ENCODE results near the gene FHL3. TPM values are rescaled to one million over a fixed set of nuclear protein-coding genes. Genes with fewer than 3 reads are reported as not detected.
"Not testable (repeated sequence)": the region's sequence is repeated elsewhere in the genome, so short reads cannot be mapped to it uniquely, and the experiment has no call there.

Gene FHL3
- total RNA-seq, 1 experiment from 2014 or later = 11.8 TPM

- intact Hi-C loops (cut with micrococcal nuclease; ENCODE audit: unreplicated experiment) = no loop called here
- Mint-ChIP-seq H3K36me3 (ENCODE audit: insufficient read depth, unreplicated experiment) (no peaks in the 10 kb centered on the region), H3K27ac (ENCODE audit: unreplicated experiment) (no peak overlapping the region), H3K27me3 (ENCODE audit: insufficient read depth, unreplicated experiment) (peaks cover 3% of the 10 kb centered on the region), H3K4me3 (ENCODE audit: unreplicated experiment) (no peak overlapping the region), H3K4me1 (ENCODE audit: low read depth, unreplicated experiment) (no peaks in the 10 kb centered on the region), H3K9me3 (ENCODE audit: unreplicated experiment) (no peaks in the 10 kb centered on the region)
- DNase-seq = no peak
- Histone ChIP-seq H3K4me1 (no peaks in the 10 kb centered on the region), H3K27me3 (replicated peaks; ENCODE audit: control insufficient read depth, insufficient read depth, low read length) (no peaks in the 10 kb centered on the region), H3K4me3 (ENCODE audit: low read depth, low read length) (no peak overlapping the region), H3K36me3 (ENCODE audit: control insufficient read depth, insufficient read depth, low read length) (no peaks in the 10 kb centered on the region), H3K9me3 (no peaks in the 10 kb centered on the region)
- BruUV-seq (replicated peaks) = no TSS peak
- TF ChIP-seq CTCF (IDR thresholded peaks at IDR 0.05; ENCODE audit: insufficient read depth in 1 of 2, low read depth in 1 of 2, low read length in 1 of 2, severe bottlenecking in 1 of 2, unreplicated experiment in 1 of 2) = no peak
- CTCF ChIA-PET = no interaction called here
- POLR2A ChIA-PET = no interaction called here
These were observed 29.6 kb upstream of the FHL3 start for GRCh38 chr1:38034871-38035270.

GRCh38 chr1:38032992-38033391, 27.7 kb upstream of the FHL3 start:
- H3K27me3 Mint-ChIP-seq (ENCODE audit: insufficient read depth, unreplicated experiment); intact Hi-C loops (cut with micrococcal nuclease; ENCODE audit: unreplicated experiment); H3K4me1 Mint-ChIP-seq (ENCODE audit: low read depth, unreplicated experiment); H3K4me1 ChIP-seq; H3K4me3 ChIP-seq (ENCODE audit: low read depth, low read length); H3K9me3 Mint-ChIP-seq (ENCODE audit: unreplicated experiment); H3K9me3 ChIP-seq; BruUV-seq (replicated peaks); H3K4me3 Mint-ChIP-seq (ENCODE audit: unreplicated experiment); DNase-seq; H3K27ac Mint-ChIP-seq (ENCODE audit: unreplicated experiment); H3K36me3 Mint-ChIP-seq (ENCODE audit: insufficient read depth, unreplicated experiment); POLR2A ChIA-PET; H3K27me3 ChIP-seq (replicated peaks; ENCODE audit: control insufficient read depth, insufficient read depth, low read length); CTCF ChIA-PET; H3K36me3 ChIP-seq (ENCODE audit: control insufficient read depth, insufficient read depth, low read length): not testable (repeated sequence)

GRCh38 chr1:38031513-38031866, 26.2 kb upstream of the FHL3 start:
- Histone ChIP-seq H3K9me3 (no peaks in the 10 kb centered on the region), H3K36me3 (ENCODE audit: control insufficient read depth, insufficient read depth, low read length) (no peaks in the 10 kb centered on the region), H3K4me1 (no peaks in the 10 kb centered on the region), H3K4me3 (ENCODE audit: low read depth, low read length) (no peak overlapping the region), H3K27me3 (replicated peaks; ENCODE audit: control insufficient read depth, insufficient read depth, low read length) (no peaks in the 10 kb centered on the region)
- TF ChIP-seq CTCF (IDR thresholded peaks at IDR 0.05; ENCODE audit: insufficient read depth in 1 of 2, low read depth in 1 of 2, low read length in 1 of 2, severe bottlenecking in 1 of 2, unreplicated experiment in 1 of 2) = no peak
- intact Hi-C loops (cut with micrococcal nuclease; ENCODE audit: unreplicated experiment) = no loop called here
- no peaks in the 10 kb centered on the region for H3K4me1 Mint-ChIP-seq (ENCODE audit: low read depth, unreplicated experiment)
- no peaks in the 10 kb centered on the region for H3K9me3 Mint-ChIP-seq (ENCODE audit: unreplicated experiment)
- H3K4me3 Mint-ChIP-seq (ENCODE audit: unreplicated experiment) = no peak overlapping the region
- H3K27me3 Mint-ChIP-seq (ENCODE audit: insufficient read depth, unreplicated experiment) = no peaks in the 10 kb centered on the region
- BruUV-seq (replicated peaks) = no TSS peak
- ChIA-PET POLR2A (no interaction called here), CTCF (no interaction called here)
- DNase-seq = no peak
- H3K27ac Mint-ChIP-seq (ENCODE audit: unreplicated experiment) = no peak overlapping the region
- H3K36me3 Mint-ChIP-seq (ENCODE audit: insufficient read depth, unreplicated experiment) = peaks cover 4% of the 10 kb centered on the region
